ENCODE results near the gene ATP2B3.
A peak's percentile ranks its signal among the peaks of the same experiment; 100 is the strongest.
"Not testable (repeated sequence)": the region's sequence is repeated elsewhere in the genome, so short reads cannot be mapped to it uniquely, and the experiment has no call there.

ATP2B3 gene

DNA sequence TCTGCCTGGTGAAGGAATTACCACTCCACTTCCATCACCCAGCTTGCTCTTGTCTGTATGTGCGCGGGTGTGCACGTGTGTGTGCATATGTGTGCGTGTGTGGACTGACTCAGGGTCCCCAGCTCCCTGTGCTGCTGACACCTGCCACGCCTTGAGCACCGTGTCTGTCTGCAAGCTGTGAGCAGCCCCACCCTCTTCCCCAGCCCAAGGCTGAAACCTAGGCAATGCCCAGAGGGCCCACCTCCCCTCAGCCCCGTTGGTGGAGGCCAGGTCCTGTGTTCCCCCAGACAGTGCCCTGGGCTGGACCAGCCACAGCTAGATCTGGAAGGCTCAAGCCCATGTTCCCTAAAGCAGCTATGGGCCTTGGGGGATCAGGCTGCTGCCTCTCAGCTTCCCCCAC is 83.5 kb downstream of the ATP2B3 start:
- no peak for DNase-seq (ENCODE audit: low read depth, low spot score)
- no peak overlapping the region for H3K4me3 ChIP-seq (ENCODE audit: low read length)

DNA sequence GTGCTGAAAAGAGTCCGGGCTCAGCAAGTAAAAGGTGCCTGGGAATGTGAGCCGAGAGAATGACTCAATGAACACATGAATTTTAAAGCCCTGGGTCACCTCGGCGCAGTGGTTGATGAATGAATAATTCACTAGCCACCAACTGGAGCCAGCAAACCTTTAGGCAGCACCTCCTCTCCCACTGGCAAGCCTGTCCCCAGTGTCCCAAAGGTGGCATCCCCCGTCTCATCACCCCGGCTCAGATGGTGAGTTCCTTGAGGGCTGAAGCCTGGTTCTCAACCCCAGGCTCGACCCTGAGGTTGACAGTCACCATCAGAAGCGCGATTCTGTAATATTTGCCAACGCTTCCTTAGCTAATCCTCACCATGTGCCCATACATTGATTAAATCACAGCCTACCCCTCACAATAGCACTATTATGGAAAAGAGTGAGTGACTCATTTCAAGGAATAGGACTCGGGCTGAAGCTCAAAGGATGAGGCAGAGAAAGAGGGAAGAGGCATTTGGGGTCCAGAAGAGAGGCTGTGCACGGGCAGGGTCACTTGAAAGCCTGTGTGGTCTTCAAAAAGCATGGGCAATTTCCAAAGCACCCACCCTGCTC is 84.2 kb downstream of the ATP2B3 start:
- no peak overlapping the region for H3K4me3 ChIP-seq (ENCODE audit: low read length)
- DNase-seq (ENCODE audit: low read depth, low spot score) = no peak

DNA sequence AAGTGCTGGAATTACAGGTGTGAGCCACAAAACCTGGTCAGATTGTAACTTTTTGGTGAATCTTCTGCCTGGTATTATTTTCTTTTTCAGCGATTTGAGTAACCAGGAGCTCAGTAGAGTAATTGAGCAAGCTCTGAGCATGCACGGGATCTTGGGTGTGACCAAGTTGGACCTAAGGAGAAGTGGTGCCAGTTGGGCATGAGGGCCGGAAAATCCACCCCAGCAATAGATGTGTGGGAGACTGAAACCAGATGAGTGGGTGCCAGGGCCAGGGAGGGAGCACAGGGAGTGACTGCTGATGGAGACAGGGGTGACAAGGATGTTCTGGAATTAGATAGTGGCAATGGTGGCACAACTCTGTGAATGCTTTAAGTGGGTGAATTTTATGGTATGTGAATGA is 85.2 kb downstream of the ATP2B3 start:
- H3K4me3 ChIP-seq (ENCODE audit: low read length) = no peak overlapping the region
- DNase-seq (ENCODE audit: low read depth, low spot score) = no peak

DNA sequence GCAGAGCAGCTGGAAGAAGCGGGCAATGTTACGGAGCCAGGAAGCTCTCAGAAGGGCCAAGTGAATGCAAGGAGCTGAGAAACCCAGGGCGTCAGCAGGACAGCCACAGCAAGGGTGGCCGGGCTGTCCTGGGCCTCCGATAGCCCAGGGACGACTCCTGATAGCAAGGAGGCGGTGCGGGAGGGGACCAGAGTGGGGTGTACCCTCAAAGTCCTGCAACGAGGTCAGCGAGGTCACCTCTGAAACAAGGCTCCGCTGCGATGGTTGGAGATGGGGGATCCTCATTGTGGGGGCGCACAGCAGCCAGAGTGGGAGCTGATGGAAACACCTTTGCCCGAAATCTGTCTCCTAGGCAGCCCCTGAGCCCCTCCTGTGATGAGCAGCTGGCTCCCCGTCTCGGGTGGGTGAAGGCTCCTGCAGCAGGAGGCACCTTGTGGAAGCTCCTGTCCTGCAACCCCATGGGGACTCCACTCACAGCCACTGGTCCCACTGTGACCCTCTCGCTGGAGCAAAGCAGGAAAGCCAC is 85.8 kb downstream of the ATP2B3 start:
- H3K4me3 ChIP-seq (ENCODE audit: low read length) = no peak overlapping the region

DNA sequence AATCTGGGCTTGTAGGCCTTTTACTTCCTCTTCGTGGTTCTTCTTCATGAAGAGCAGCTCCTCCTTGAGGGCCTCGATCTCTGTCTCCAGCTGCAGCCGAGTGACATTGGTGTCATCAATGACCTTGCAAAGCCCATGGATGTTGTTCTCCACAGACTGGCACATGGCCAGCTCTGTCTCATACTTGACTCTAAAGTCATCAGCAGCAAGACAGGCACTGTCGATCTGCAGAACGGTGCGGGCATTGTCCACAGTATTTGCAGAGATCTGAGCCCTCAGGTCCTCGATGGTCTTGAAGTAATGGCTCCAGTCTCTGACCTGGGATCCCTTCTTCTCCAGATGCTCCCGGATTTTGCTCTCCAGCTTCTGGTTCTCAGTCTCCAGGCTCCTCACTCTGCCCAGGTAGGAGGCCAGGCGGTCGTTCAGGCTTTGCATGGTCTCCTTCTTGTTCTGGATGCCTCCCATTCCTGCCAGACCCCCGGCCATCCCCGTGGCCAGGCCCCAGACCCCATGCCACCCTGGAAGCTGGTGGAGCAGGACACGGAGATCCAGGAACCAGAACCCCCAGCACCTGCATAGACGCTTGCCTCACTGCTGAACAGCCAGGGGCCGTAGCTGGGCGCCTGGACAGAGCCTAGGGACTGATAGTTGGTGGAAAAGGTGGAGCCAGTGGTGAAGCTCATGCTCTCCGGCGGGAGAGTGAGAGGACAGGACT is 87.4 kb downstream of the ATP2B3 start:
- not testable (repeated sequence) for H3K4me3 ChIP-seq (ENCODE audit: low read length); DNase-seq (ENCODE audit: low read depth, low spot score)

More for the DNA sequence above, 85.8 kb downstream of the ATP2B3 start:
- DNase-seq (ENCODE audit: low read depth, low spot score) = no peak

DNA sequence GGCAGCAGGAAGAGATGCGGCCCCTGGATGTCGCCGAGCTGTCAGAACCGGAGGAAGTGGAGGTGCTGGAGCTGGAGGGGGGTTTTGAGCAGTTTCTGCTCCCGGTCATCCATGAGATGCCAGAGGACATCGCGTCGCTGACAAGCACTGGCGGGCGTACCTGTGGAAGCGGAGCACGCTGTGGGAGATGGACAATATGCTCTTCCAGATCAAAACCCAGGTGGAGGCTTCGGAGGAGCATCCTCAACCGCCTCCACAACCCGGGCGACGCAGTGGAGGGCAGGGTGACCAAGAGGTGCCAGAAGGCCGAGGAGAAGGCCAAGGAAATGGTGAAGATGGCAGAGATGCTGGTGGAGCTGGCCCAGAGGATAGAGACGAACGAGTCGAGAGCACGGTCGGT is 89.1 kb downstream of the ATP2B3 start:
- H3K4me3 ChIP-seq (ENCODE audit: low read length) = no peak overlapping the region
- DNase-seq (ENCODE audit: low read depth, low spot score) = no peak

DNA sequence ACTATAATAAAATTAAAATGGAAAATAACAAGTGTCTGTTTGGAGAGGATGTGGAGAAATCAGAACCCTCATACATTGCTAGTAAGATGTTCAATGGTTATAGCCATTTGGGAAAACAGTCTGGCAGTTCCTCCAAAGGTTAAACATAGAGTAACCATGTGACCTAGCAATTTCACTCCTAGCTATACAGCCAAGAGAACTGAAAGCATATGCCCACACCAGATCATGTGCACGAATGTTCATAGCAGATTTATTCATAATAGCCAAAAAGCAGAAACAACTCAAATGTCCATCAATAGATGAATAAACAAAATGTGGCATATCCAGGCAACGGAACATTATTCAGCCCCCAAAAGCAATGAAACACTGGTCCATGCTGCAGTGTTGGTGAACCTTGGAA is 90.9 kb downstream of the ATP2B3 start:
- no peak for DNase-seq (ENCODE audit: low read depth, low spot score)
- no peak overlapping the region for H3K4me3 ChIP-seq (ENCODE audit: low read length)

DNA sequence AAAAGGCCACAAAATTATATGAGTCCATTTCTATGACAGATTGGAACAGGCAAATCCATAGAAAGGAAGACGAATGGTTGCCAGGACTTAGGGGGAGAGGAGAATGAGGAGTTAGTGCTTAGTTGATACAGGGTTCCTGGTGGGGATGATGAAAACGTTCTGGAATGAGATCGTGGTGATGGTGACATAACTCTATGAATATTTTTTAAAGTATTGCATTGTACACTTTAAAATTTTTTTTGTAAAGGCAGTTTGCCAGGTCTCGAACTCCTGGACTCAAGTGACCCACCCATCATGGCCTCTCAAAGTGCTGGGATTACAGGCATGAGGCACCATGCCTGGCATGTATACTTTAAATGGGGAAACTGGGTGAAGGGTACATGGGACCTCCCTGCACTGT is 91.4 kb downstream of the ATP2B3 start:
- DNase-seq (ENCODE audit: low read depth, low spot score) = no peak
- no peak overlapping the region for H3K4me3 ChIP-seq (ENCODE audit: low read length)

DNA sequence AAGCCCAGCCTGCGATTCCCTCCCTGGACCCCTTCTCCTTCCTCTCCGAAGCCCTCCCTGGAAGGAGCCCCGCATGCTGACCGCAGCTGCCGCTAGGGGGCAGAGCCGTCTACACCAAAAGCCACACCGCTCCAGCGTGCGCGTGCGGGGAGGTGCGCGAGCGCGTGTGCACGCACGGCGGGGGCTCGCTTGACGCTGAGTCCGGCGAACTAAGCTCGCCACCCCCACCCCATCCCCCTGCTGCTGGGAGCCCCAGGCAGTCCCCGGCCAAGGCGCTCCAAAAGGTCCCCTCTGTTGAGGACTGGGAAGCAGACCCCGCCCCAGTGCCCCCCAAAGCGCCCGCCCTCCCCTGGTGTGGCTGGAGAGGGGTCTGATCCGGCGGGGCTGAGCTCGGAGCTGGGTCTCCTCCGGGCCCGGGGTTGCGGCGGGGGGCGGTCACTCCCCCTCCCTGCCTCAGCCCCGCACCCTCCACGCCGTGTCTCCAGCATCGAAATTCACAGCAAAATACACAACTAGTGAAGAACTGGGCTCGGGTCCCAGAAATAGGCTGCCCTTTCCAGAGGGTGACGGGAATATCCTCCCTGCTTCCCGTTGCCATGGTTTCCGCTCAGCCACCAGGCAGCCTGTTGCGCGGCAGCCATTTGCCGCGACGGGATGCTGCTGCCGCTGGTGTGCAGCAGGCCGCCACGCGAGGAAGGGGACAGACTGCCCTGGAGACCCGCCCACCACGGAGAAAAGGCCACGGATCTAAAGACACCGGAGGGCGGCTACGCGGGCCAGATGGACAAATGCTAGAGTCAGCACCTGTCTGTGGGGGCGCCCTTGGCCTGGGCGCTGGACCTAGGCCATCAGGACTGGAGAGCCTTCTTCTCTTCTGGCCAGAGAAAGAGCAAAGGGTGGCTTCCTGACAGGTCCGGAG is 92.7 kb downstream of the ATP2B3 start:
- H3K4me3 ChIP-seq (ENCODE audit: low read length) = peak overlapping the region; percentile 16; the same call in 1 of the 2 replicates
- peak; percentile 57 for DNase-seq (ENCODE audit: low read depth, low spot score)

DNA sequence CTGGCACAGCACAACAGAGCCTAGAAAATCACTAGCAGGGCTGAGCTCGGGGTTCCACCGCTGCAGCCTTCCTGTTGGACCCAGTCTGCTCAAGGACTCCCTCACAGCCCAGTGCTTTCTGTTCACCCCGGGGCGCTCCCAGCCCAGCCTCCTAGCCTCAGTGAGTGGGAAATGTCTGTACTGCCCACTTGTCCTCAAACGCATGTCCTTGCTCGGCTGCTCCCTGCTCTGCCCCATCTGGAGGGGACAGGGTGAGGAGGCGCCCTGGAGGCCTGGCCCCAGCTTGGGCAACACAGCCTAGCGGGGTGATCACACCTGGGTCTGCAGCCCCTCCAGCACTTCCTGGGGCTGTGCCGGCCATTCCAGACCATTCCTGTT is 93.4 kb downstream of the ATP2B3 start:
- no peak for DNase-seq (ENCODE audit: low read depth, low spot score)
- no peak overlapping the region for H3K4me3 ChIP-seq (ENCODE audit: low read length)

DNA sequence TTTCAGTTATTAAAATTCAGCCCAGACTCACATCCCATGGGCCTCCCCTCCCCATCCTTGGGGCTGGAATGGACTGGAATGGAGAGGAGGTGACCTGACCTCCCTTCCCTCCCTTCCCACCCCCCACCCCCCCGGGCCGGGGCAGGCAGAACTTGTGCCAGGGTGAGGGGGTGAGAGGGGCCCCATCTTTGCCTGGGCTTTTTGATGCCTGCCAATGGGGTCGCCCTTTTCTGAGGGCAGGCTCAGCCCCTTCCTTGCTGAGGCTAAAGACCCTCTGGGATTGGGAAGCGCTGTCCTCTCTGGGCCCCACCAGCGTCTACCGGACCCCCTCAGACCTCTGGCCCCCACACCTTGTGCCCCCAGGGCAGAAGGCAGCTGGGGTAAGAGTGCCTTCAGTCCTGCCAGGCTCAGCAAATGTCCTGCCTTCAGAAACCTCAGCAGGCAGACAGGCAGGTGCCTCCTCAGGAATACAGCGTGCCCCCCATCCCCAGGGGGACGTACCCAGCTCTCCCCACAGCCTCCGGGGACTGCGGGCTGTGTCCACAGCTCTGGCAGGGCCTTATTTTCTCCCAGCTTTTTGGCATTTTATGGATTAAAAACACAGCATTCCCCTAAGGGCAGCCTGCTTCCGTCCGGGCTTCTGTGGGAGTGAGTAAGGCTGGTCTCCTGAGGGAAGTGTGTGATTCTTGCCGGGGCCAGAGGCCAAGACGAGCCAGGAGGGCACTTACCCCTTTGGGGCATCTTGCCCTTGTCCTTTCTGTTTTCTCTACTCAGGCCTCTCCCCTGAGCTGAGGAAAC is 94.1 kb downstream of the ATP2B3 start:
- DNase-seq (ENCODE audit: low read depth, low spot score) = no peak
- no peak overlapping the region for H3K4me3 ChIP-seq (ENCODE audit: low read length)

DNA sequence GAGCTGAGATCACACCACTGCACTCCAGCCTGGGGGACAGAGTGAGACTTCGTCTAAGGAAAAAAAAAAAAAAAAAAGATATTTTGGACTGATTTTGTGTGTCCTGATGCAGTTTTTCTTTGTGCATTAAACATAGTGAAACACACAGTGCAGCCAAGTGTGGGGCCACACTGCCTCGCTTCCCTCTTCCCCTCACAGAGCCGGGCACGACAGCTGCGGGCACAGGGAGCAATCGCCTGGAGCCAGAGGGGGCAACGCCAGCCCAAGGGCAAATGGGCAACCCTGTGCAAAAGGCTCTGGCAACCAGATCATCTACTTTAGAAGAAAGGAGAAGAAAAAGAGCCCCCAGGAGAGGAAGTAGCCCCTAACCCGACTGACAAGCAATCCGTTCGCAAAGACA is 95.0 kb downstream of the ATP2B3 start:
- DNase-seq (ENCODE audit: low read depth, low spot score) = no peak

DNA sequence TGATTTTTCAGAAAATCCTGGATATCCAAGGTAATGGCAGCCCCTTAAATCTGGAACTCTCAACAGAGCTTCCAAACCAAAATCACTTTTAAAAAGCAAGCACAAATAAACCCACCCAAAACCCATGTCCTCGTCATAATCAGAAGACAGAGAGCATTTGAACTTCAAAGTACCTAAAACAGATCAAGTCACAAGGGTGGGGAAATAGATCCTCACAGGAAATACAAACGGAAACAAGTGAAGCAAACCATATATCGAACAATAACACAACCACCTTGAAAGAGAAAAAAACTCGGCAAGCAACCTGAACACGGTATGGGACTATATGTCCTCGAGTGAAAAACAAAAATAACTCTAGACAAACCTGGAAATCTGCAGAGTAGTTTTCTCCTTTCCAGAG is 97.4 kb downstream of the ATP2B3 start:
- no peak overlapping the region for H3K4me3 ChIP-seq (ENCODE audit: low read length)
- DNase-seq (ENCODE audit: low read depth, low spot score) = no peak

More for the DNA sequence above, 95.0 kb downstream of the ATP2B3 start:
- no peak overlapping the region for H3K4me3 ChIP-seq (ENCODE audit: low read length)

DNA sequence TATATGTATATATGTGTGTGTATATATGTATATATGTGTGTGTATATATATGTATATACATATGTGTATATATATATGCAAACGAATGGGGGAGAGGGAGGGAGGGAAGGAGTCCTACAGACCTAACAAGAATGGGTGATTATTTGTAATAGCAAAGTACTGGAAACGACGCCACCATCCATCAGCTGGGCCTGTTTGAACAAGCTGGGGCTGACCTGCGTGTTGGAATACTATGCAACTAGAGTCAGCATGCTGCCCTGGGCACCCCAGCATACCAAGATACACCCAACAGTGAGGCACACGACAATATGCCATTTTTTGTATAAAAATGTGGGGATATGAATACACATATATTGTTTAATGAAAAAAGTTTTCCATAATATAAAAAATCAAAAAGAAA is 103.1 kb downstream of the ATP2B3 start:
- H3K4me3 ChIP-seq (ENCODE audit: low read length) = no peak overlapping the region
- no peak for DNase-seq (ENCODE audit: low read depth, low spot score)

DNA sequence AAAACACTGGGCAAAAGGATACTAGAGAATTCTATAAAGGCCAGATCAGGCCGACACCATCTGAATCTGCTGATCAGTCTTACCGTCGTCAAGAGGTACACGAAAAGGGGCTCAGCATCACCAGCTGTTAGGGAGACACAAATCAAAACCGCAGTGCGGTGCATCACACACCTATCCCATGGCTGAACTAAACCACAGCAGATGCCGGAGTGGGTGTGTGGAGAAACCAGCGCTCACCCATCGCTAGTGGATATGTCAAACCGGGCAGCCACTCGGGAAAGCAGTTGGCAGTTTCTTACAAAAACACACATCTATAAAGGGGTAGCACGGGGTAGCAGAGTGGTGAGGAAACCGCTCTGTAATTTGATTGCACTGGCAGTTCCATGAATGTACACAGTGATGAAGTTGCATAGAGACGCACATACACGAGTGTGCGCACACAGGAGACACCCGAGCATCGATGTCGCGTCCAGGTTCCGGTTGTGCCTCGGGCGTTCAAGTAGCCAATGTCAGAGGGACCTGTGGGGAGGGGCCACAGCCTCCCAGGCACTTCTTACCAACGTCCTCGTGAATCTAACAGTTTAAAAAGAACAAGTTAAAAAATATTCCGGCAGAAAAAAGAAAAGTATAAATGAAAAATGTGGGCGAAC is 104.6 kb downstream of the ATP2B3 start:
- H3K4me3 ChIP-seq (ENCODE audit: low read length) = no peak overlapping the region
- no peak for DNase-seq (ENCODE audit: low read depth, low spot score)

DNA sequence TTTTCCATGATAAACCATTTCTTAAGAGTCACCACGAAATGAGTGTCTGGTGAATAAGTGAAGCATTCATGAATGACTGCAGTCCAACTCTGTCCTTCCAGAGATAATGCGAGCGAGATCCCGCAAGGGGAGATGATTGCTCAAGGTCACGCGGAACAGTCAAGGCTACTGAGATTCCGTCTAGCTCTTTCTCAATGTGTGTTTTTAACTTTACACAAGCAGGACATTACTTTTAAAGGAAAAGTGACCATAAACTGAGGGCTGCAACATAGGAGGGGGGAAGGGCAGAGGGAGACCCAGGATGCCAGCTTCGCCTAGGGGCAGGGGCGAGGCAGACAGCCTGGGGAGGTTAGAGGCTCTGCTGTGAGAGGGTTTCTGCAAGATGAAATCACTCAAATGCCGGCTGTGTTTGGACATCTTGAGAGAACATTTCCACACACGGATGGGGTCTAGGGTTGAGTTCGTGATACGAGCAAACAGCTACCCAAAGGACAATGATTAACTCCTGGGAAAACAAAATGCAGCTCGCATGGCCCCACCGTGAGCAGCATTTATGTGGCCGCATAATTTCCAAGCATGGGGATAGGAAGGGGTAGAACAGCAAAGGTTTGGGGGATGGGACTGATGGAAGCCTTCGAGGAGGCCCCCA is 105.3 kb downstream of the ATP2B3 start:
- no peak for DNase-seq (ENCODE audit: low read depth, low spot score)
- no peak overlapping the region for H3K4me3 ChIP-seq (ENCODE audit: low read length)

DNA sequence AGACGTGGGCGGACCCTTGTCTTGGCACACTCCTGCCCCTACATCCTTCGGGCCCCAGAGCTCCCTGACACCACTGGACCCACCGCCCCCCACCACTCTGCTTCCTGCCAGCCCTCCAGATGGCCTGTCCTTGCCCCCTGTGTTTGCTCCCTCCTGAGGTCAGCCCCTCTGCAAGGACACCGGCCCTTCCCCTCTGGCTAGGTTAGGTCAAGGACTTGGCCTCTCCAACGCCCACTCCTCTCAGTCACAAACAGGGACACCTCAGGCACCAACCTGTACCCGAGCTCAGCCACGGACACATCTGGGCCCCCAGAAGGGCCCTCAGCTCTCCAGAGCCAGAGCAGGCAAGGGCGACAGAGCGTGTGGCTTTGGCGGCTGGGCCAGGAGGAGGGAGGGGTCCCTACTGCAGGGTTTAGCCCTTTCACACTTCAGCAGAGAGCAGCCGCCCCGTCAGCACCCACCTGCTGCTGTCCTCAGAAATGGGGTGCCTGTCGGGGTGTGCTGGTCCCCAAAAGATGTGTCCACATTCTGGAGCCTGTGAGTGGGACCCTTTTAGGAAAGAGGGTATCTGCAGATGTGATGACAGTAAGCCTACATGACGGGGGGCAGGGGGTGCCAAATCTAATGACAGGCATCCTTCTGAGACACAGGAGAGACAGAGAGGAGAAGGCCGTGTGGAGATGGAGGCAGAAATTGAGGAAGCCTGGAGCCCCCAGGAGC is 106.0 kb downstream of the ATP2B3 start:
- no peak overlapping the region for H3K4me3 ChIP-seq (ENCODE audit: low read length)
- DNase-seq (ENCODE audit: low read depth, low spot score) = no peak
